HS-5 (cell line): ENCODE data around the gene CCDC178.

Experiments used
- DNase-seq: peaks from one replicate; pipeline ENCODE4 v3.0.0-alpha.2; 2012; ENCODE audit warnings: low read depth

The CCDC178 gene

GRCh38 chr18:32911660-32912284 is 528.7 kb downstream of the CCDC178 start:
- peak; percentile 59 for DNase-seq

GRCh38 chr18:32910694-32911296 is 529.7 kb downstream of the CCDC178 start:
- no peak for DNase-seq

GRCh38 chr18:32909798-32910561 is 530.5 kb downstream of the CCDC178 start:
- no peak for DNase-seq

- DNase-seq: no peak
Observed at GRCh38 chr18:32908424-32908805, 532.1 kb downstream of the CCDC178 start.

- no peak for DNase-seq
Observed at GRCh38 chr18:32907648-32908423, 532.7 kb downstream of the CCDC178 start.

- DNase-seq: no peak
Observed at GRCh38 chr18:32907311-32907585, 533.3 kb downstream of the CCDC178 start.

GRCh38 chr18:32906506-32907310 is 533.8 kb downstream of the CCDC178 start:
- no peak for DNase-seq

GRCh38 chr18:32905651-32906050 is 534.9 kb downstream of the CCDC178 start:
- DNase-seq: no peak

GRCh38 chr18:32902568-32903330 is 537.8 kb downstream of the CCDC178 start:
- no peak for DNase-seq

GRCh38 chr18:32899819-32900218 is 540.7 kb downstream of the CCDC178 start:
- no peak for DNase-seq

- DNase-seq: no peak
Observed at GRCh38 chr18:32896776-32897547, 543.6 kb downstream of the CCDC178 start.

GRCh38 chr18:32893915-32894314 is 546.6 kb downstream of the CCDC178 start:
- no peak for DNase-seq

GRCh38 chr18:32891797-32892196 is 548.7 kb downstream of the CCDC178 start:
- DNase-seq: no peak

GRCh38 chr18:32891130-32891529 is 549.4 kb downstream of the CCDC178 start:
- DNase-seq: no peak

GRCh38 chr18:32889615-32890593 is 550.6 kb downstream of the CCDC178 start:
- no peak for DNase-seq

- DNase-seq: no peak
Observed at GRCh38 chr18:32888306-32888705, 552.2 kb downstream of the CCDC178 start.
